ENCODE data around the gene PGBD5.

The PGBD5 gene

DNA sequence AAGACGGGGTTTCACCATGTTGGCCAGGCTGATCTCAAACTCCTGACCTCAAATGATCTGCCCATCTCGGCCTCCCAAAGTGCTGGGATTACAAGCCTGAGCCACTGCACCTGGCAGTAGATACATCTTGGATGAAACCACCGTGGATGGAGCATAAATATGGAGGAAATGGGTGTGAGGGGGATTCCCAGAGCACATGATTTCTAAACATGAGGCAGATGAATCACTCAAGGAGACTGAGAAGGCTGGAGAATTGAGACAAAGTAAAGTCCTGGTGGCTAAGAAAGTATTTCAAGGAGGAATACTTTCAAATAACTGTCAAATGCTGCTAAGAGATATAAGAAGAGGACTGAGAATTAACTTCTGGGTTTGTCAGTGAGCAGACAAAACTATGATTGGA, 5.4 kb upstream of the PGBD5 start:
- TF ChIP-seq, protein P1, sequence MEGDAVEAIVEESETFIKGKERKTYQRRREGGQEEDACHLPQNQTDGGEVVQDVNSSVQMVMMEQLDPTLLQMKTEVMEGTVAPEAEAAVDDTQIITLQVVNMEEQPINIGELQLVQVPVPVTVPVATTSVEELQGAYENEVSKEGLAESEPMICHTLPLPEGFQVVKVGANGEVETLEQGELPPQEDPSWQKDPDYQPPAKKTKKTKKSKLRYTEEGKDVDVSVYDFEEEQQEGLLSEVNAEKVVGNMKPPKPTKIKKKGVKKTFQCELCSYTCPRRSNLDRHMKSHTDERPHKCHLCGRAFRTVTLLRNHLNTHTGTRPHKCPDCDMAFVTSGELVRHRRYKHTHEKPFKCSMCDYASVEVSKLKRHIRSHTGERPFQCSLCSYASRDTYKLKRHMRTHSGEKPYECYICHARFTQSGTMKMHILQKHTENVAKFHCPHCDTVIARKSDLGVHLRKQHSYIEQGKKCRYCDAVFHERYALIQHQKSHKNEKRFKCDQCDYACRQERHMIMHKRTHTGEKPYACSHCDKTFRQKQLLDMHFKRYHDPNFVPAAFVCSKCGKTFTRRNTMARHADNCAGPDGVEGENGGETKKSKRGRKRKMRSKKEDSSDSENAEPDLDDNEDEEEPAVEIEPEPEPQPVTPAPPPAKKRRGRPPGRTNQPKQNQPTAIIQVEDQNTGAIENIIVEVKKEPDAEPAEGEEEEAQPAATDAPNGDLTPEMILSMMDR (IDR thresholded peaks at IDR 0.05; ENCODE audit: low read depth, low read length): no peak
- H3K4me3 ChIP-seq (ENCODE audit: low read depth, low read length): no peak overlapping the region

DNA sequence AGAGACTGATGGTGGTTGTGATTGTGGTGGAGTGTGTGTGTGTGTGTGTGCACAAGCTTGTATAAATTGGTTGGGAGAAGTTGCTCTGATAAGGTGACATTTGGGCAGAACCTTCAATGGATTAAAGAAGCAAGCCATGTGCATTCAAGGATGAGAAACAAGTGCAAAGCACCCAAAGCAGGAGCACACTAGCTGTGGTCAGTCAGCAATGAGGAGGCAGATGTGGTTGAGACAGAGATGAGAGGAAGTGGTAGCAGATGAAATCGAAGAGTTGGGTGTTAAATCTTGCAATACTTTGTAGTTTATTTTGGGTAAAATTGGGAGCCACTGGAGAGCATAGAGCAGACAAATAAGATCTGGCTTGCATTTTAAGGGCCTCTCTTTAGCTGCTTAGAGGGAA, 4.4 kb upstream of the PGBD5 start:
- TF ChIP-seq, protein P1 (IDR thresholded peaks at IDR 0.05; ENCODE audit: low read depth, low read length): no peak
- H3K4me3 ChIP-seq (ENCODE audit: low read depth, low read length): no peak overlapping the region

DNA sequence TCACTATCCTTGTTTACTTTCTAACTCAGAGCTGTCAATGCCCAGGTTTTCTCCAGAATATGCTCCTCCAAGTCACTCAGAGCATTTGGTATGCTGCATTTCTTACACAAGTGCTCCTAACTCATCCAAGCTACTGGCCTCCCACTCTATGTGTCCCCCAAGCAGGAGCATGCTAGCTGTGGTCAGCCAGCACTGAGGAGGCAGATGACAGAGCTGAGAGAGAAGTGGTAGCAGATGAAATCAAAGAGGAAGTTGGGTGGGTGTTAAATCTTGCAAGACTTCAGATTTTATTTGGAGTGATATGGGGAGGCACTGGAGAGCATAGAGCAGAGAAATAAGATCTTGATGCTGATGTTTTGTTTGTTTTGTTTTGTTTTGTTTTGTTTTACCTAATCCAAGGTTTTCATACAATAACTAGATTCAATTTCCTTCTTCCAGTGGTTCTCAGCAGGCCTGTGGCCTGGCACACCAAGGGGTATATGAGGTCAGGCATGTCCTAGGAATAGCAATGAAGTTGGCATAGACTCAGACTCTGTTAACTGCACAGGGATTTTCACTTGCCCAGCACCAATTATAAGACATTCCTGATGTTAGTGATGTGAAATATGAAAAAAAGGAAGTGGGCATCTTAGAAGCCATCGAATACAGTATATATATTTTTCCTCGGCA, 3.1 kb upstream of the PGBD5 start:
- TF ChIP-seq, protein P1 (IDR thresholded peaks at IDR 0.05; ENCODE audit: low read depth, low read length): no peak
- H3K4me3 ChIP-seq (ENCODE audit: low read depth, low read length): no peak overlapping the region

DNA sequence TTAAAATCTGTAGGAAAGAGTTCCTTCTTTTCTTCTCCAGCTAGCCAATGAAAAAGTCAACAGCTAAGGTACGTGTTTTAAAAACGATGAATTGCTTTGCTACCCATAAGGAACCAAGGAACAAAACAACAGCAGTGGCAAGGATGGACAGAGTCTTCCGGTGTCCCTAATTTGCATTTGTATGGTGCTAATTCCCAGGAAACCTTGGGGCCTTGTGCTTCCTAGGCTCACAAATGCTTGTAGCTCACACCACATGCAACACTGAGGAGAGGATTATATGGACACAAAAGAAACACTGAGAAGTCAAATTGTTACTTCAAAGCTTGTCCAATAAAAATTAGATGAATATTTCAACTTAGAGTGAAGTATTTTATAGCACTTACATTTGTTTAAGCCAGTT, 1.8 kb upstream of the PGBD5 start:
- H3K4me3 ChIP-seq (ENCODE audit: low read depth, low read length): no peak overlapping the region
- TF ChIP-seq, protein P1 (IDR thresholded peaks at IDR 0.05; ENCODE audit: low read depth, low read length): no peak

DNA sequence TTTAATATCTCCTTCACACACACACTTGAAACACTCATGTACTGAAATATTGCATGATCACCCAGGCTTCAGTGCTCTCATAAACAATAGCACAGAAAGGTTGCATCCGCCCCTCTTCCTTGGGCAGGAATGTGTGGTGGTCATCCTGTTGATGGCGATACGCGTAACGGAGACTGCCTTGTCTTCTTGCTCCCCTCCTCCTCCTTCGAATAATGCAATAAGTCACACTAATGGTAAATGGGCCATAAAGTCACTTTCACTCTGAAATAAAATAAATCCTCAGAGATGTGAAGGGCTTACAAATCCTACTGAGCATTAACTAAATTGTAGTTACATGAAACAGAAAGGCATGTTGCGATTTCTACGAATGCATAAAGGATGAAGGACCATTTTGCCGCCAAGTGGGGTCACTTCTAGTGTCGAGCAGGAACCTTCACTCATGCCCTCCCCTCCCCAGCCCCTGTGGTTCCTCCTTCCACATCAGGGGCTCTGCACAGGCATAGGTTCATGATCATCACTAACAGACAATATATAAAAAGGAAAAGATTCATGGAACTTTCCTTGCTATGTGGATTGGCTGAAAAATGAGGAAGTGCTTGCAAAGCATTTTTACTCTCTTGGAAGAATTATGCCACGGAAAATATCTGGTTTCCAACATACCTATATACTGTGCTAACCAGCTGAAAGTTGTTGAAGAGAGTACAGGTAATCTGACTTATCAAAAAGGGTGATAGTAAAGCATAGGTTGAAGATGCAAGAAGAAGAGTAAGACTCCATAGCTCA, 1.2 kb upstream of the PGBD5 start:
- TF ChIP-seq, protein P1 (IDR thresholded peaks at IDR 0.05; ENCODE audit: low read depth, low read length): no peak
- no peak overlapping the region for H3K4me3 ChIP-seq (ENCODE audit: low read depth, low read length)

DNA sequence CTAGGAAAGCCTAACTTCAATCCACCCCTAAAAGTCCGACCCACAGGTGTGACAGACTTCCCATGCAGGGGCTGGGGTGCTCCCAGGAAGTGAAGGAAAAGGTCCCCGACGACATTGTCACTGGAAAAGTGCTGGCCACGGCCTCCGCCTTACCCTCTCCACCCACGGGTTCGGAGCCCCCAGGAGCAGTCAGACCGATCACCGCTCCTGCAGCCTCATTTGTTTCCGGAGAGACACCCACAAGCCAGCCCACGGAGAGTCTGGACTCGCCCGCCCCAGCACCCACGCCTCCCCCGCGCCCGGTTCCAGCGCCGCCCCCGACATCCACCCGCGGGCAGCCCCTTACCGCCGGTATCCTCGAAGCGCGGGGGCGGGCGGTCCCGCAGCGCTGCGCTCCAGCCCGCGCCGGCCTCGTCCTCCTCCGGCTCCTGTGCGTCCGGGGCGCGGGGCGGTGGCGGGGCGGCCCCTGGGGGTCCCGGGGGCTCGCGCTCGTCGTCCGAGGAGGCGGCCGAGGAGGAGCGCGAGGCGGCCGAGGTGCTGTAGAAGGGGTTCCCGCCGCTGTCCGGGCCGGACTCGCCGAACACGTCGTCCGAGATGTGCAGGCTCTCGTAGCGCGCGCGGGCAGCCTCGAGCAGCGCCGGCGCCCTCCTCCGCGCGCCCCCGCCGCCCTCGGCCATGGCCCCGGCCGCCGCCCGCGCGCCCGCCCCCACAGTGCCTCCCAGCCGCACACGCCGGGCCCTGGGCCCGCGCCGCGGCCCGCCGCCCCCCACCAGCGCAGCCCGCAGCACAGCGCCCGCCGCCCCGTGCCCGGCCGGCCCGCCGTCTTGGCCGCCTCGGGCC, 660 bp downstream of the PGBD5 start:
- H3K4me3 ChIP-seq (ENCODE audit: low read depth, low read length): no peak overlapping the region
- TF ChIP-seq, protein P1 (IDR thresholded peaks at IDR 0.05; ENCODE audit: low read depth, low read length): no peak

Data from WI38 (cell line).